Pons (tissue), 1 donor: ENCODE data around the gene DLG5.
"Not testable (repeated sequence)": the region's sequence is repeated elsewhere in the genome, so short reads cannot be mapped to it uniquely, and the experiment has no call there.

Source experiments
- DNase-seq: peaks from one replicate; pipeline ENCODE4 v3.0.0-alpha.2; 2016; ENCODE audit warnings: low spot score

The DLG5 gene

DNA sequence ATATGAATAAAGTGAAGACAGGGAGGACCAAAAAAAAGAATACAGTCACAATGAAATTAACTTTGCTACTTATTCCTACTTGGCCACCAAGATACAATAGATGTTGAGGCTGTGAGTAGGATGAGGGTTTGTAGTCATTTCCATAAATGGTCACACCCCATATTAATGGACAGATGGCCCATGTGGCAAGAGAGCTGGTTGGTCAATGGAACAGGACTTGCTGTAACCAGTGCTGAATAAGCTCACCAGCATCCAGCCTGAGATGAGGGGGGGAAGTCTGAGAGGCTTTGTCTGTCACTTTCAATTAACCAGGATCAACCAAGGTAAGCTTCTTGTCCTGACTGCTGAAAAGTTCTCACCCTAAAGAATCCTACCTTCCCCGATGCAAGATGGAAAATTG lies 158.5 kb downstream of the DLG5 start:
- no peak for DNase-seq

DNA sequence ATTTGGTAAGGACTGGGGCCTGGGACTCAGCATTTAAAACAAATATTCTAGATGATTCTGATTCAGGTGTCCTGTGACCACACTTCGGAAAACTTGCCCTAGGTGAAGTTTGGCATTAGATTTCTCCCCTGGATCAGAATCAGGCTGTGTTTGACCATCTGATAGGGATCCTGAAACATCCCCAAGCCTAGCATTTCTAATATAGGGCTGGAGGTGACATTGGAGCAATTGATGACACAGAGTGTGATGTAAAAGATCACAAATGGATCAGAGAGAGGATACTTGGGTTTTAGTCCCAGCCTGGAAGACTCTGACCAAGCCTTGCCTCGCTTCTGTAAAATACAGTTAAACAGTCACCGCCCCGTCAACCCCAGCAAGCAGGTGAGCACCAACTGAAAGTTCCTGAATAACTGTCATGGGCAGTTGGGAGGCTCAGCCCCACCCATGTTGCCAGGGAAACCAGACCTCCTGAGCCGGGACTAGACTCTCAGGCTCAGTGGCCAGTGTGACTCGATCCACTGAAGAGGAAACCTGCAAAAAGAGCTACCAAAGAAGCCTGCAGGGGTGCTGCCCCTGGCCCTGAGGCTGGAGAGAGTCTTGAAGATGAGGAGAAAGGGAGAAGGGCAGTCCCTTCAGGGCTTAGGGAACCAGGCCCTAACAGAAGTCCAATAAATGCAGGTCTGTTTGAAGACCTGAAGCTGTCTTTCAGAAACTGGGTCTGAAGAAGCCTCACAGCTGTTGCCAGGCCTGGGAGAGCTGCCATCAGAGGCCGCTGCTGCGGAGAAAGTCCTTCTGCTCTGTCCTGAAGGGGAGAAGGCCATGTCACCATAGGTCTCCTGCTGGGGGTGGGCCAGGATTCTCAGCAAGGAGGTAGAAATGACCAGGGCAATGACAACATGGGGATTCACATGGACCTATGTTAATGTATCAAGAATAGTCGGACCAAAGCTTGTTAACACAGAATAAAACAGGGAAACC lies 162.8 kb downstream of the DLG5 start:
- peak; percentile 16 for DNase-seq

DNA sequence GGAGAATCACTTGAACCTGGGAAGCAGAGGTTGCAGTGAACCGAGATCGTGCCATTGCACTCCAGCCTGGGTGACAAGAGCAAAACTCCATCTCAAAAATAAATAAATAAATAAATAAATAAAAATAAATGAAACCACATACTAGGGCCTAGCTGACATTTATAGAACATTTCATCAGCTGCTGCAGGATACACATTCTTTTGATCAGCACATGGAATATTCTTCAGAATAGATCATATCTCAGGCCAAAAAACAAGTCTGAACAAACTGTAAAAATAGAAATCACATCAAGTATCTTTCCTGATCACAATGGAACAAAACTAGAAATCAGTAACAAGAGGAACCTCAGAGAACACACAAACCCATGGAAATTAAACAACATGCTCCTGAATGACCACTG lies 168.1 kb downstream of the DLG5 start:
- not testable (repeated sequence) for DNase-seq

DNA sequence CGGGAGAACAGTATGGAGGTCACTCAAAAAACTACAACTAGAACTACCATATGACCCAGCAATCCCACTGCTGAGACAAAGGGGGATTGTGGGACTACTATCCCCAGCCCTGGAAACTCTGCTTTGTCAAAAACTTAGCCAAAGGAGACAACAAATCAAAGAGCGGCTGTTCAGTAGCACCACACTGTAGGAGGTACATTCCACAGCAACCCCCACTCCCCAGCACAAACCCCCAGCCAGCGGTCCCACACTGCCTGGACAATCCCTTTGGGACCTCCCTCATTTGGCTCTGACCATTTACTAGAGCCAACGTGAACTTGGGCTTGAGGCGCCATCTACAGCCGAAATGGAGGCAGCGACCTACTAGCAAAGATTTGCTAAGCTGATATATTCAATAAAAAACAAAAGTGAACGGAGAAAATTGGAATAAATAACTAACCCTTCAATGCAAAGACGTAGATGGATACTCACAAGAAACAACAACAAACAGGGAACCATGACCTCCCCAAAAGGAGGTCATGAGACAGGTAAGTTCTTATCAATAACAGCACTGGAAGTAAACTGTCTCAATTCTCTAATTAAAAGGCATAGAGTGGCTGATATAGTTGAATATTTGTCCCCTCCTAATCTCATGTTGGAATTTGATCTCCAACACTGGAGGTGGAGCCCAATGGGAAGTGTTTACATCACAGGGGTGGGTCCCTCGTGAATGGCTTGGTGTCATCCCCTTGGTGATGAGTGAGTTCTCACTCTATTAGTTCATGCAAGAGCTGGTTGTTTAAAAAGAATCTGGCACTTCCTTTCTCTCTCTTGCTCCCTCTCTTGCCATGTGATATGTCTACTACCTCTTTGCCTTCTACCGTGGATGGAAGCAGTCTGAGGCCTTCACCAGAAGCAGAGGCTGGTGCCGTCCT lies 170.0 kb downstream of the DLG5 start:
- DNase-seq, result peak; percentile 30

DNA sequence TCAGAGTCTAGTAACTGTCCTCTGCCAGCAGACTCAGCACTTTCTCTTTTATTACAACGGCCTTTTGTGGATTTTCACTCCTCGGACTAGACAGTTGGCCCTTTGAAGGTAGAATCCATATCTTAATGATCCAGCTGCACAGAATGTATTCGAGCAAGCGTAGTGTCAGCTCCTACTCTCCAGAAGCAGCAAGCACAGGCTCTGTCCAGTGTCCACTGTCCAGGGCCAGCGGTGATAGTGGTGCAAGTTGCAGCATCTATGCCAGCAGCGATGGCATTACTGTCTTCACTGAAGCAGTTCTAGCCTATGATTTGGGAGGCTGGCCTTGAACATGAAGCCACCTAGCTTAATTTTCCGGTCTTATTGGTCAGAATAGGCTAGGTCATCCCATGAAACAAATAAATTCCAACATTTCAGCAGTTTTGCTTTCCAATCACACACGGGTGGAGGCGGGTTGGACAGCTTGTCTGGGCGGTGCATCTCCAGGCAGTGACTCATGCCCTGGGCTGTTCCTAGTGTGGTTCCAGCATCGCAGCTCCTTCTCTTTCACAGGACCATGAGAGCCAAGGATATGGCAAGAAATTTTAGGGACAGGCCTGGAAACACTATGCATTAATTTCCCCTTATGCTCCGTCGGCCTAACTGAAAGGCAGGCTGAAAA lies 180.4 kb downstream of the DLG5 start:
- peak; percentile 2 for DNase-seq

DNA sequence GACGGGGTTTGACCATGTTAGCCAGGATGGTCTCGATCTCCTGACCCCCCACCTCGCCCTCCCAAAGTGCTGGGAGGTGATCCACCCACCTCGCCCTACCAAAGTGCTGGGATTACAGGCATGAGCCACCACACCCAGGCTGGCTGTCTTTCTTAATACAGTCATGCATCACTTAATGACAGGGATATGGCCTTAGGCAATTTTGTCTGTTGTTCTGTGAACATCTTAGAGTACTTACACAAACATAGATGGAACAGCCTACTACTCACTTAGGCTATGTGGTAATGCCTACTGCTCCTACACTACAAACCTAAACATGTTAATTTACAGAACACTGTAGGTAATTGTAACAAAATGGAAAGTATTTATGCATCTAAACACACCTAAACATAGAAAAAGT lies 182.3 kb downstream of the DLG5 start:
- no peak for DNase-seq

DNA sequence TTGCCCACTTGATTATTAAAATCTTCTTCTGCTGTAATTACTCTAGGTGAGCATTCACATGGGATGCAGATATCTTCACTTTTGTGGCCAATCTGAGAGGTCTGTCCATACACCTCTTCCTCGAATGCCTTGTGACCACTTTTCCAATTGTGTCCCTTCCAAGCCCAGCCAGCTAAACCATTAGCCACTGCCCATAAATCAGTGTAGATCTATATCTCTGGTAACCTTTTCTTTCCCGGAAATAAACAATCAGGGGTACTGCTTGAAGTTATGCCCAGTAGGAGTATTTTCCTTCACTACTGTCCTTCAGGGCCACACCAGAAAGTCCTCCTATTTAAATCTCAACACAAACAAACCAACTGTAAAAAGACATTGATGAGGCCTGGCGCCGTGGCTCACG lies 184.4 kb downstream of the DLG5 start:
- DNase-seq, result no peak

DNA sequence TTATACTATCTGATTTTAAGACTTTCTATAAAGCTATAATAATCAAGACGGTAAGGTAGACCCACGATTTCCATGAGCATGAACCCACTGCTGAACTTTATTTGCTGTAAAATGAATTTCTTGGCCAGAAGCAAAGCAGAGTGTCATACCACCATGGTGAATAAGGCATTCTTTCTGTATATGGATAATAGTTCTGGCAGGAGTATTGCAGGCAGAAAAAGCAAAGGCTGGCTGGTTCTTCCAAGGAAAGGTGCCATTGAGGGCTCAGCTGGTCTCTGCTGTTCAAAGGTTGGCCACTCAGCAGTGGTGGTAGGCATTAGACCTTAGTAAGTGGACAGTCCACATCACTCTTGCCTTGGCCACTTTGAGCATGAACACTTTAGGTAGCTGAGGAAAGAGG lies 184.8 kb downstream of the DLG5 start:
- no peak for DNase-seq
